Measurements from ENCODE around the gene CPNE4.

The CPNE4 gene

GRCh38 chr3:131795390-131796090 is 239.3 kb downstream of the CPNE4 start:
- no peak for DNase-seq

- DNase-seq = peak; percentile 37
Measured at GRCh38 chr3:131794766-131795388, 239.9 kb downstream of the CPNE4 start.

GRCh38 chr3:131793870-131794269 is 240.9 kb downstream of the CPNE4 start:
- no peak for DNase-seq

DNA sequence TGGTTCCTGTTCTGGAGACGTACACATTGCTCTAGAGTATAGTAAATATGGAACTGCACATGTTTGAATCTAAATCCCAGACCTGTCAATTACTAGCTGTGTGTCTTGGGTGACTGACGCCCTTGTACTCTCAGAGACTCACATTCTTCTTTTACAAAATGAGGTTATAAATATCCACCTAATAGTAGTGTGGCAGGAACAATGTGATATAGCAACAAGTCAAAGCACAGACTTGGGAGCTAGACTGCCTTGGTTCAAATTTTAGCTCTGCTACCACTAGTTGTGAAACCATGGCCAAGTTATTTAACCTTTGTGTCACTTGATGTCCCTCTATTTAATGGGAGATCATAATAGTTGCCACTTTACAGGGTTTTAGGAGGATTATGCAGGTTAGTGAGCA is 245.6 kb downstream of the CPNE4 start:
- no peak for DNase-seq

GRCh38 chr3:131786386-131786785 is 248.4 kb downstream of the CPNE4 start:
- DNase-seq = no peak

DNA sequence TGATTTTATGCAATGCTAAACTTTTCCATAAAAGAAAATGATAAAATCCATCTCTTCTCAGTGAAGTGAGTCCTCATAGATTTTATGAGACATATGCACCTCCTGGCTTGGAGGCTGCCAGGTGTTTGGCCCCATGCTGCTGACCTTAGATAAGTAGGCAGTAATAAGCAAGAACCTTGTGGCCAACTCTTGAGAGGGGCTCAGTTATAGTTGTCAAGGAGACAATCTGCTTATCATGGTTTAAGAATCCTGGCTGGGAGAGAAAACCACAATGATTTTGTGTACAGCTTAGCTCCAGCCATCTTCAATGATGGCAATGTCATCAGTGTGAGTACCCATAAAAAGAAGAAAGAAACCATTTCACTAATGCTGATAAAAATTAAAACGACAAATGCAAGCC is 252.1 kb downstream of the CPNE4 start:
- DNase-seq = no peak

DNA sequence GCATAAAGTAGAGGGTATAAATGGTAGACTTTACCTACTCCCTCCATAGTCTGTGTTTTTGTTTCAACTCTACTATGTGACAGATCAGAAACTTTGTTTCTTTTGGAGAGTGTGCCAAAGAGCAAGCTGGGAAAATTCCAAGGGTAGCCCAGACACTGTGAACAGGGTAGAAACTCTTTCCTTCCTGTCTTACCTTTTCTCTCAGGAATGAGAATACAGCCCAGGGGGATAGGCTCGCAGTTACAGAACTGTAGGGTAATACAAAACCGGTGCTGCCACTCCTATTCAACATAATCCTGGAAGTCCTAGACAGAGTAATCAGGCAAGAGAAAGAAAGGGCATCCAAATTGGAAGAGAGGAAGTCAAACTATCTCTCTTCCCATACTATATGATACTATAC is 256.3 kb downstream of the CPNE4 start:
- DNase-seq = no peak

DNA sequence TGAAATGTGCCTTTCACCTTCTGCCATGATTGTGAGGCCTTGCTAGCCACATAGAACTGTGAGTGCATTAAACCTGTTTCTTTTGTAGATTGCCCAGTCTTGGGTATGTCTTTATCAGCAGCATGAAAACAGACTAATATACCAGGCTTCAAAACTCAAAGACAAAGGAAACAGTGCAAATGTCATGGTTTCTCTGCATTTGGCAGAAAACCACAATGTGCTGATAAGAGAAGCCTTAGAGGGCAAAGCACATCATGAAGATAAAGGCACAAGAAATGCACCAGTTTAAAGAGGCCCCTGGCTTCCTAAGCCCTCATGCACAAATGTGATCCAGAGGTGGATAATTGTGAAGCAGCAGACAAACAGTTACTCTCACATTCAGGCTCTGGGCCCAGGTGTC is 259.2 kb downstream of the CPNE4 start:
- DNase-seq = no peak

DNA sequence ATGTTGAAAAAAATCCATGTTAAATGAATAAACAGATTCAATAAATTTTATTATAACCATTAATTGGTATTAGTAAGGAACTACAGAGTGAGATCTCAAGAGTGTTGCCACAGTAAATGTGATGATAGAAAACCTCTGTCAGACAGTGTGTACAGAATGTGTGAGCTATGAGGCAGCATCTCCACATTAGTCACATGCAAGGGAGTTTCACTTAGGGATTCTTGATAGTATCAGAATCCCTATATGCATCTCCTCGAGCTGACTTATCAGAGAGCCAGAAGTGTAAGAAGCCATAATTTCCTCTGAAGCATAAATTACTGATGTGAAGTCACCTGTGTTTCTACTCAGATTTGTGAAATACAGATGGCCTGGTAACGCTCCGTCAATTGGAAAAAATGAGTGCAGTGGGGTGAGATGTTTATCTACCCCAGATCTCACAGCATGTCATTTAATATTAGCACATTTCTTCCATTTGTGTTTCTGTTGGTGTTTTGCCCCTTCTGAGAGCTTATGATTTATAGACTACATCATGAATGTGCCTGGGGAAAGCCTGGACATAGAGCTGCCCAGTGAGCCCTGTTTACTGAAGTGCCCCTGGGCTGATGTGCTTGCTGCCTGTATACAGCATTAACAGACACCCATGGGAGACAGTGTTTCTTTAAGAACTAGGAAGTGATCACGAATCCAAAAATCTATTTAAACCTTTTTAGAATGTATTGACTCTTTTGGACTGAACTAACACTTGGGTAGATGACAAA is 262.4 kb downstream of the CPNE4 start:
- no peak for DNase-seq

- DNase-seq = no peak
Measured at GRCh38 chr3:131762981-131763564, 271.7 kb downstream of the CPNE4 start.

DNA sequence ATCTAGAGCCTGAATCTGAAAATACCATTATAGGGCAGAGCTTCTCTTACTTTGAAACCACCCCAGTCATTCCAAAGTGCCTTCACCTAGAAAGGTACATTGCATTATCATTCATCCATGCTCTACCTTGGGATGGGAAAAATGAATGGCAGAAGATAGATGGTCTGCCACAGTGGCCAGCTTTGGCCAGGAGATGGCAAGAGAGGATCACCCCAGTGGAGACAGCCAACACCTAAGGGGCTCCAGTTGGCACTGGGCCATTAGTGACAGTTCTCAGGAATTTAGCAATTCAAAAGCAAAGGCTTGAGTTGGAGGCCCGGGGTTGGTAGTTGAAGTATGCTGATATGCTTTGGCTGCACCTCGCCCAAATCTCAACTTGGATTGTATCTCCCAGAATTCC is 278.4 kb downstream of the CPNE4 start:
- no peak for DNase-seq

- no peak for DNase-seq
Measured at GRCh38 chr3:131755380-131755779, 279.4 kb downstream of the CPNE4 start.

GRCh38 chr3:131750256-131750655 is 284.6 kb downstream of the CPNE4 start:
- DNase-seq = no peak

DNA sequence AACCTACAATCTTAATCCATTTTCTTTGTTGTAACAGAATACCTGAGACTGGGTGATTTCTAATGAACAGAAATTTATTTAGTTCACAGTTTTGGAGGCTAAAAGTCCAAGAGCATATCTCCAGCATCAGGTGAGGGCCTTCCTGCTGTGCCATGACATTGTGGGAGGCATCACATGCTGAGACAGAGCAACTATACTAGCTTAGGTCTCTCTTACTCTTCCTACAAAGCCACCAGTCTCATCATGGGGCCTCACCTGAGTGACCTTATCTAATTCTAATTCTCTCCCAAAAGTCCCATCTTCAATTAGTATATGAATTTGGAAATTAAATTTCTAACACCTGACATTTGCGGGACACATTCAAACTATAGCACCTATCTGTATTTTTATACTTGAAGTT is 285.0 kb downstream of the CPNE4 start:
- no peak for DNase-seq

GRCh38 chr3:131747466-131747865 is 287.3 kb downstream of the CPNE4 start:
- no peak for DNase-seq

- DNase-seq = no peak
Measured at GRCh38 chr3:131744765-131745164, 290.0 kb downstream of the CPNE4 start.

DNA sequence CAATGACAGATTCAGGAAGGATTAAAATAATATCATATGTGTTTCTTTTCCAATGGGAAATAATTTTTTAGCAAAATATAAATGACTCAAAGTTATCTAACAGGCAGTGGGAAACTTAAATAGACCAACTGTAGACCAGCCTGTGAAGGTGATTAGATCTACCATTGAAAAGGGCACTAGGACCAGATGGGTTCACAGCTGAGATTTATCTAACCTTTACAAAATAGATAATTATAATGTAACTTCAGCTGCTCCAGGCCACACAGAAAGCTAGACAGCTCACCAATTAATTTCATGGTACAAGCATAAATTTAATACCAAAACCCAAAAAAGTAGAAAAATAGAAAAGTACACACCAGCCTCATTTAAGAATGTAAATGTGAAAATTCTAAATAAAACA is 291.7 kb downstream of the CPNE4 start:
- DNase-seq = no peak

- no peak for DNase-seq
Measured at GRCh38 chr3:131739211-131739610, 295.6 kb downstream of the CPNE4 start.

DNA sequence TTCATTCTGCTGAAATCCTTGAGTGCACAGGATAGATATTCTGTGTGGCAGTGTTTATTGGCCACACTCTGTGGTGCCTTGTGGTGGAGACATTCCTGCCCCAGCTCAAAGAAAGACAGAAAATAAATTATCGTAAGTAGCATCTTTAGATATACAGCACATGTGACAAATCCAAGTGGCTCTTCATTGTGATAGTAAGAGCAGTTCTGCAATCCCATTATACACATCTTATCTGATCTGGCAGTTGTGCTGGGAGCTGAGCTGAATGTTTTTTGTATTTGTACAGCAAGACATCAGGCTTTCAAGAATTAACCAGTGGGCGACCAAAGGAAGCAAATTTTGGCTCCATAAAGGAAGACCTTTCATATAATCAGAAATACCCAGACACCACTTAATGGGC is 296.7 kb downstream of the CPNE4 start:
- no peak for DNase-seq

DNA sequence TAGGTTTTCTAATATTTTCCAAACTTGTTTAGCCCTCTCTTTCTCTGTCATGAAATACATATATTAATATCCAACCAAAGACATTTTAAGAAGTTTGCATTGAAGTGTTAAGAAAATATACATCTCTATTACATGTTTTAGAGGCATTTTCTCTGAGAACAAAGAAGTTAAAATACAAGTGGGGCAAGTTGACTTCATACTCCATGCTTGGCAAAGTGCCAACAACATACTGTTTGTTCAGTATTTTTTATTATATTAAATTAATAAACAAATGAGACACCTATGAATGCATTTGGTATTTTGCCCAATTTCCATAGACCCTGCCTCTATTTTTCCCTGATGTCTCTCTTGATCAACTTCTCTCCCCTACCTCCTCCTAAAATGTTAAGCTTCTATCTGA is 299.3 kb downstream of the CPNE4 start:
- no peak for DNase-seq

DNA sequence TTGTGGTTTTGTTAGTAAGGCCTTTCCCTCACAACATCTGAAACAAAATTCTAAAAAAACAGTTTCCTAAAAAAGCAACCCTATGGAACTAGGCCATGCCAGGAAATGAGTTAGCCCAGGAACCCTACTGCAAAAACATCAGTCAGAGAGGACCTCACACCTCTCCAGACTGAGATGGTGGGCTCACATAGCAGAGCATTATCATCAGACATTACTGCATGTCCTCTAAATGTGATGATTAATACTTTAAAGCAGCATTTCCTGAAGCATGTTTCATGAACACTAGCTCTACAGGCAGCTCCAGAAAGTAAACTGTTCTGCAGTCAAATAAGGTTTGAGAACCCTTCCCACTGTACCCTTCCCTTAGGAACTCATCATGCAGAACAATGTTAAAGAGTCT is 299.7 kb downstream of the CPNE4 start:
- DNase-seq = no peak

DNA sequence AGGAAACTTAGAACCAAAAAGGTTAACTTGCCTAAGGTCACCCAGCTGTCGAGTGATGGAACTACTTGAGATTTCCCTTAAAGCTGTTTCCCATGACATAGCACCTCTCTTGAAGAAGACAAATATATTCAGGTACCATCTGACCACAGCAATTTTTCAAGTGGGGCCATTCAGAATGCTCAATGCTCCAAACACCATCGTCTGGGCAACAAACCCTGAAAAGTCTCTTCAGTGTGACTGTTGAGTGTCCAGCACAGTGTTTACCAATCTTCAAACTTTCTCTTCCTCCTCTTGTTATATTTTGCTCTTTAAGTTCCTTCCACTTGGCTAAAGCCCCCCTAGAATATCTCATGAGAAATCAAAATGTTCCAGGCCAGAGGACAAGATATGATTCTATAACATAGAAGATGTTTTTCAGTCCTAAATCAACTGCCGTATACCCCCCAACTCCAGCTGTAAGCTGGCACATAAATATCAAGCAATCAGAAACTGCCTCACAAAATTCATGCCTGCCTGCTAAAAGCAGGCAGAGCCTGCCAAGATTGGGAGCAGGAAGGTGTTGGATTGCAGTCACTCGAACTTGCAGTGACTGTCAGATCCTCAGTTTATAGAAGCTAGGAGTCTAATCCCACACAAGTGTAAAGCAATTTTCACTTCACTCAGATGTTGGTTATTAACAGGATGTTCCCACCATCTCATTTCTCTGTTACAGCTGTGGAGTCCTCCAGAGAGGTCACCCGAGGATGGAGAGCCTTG is 301.6 kb downstream of the CPNE4 start:
- no peak for DNase-seq

DNA sequence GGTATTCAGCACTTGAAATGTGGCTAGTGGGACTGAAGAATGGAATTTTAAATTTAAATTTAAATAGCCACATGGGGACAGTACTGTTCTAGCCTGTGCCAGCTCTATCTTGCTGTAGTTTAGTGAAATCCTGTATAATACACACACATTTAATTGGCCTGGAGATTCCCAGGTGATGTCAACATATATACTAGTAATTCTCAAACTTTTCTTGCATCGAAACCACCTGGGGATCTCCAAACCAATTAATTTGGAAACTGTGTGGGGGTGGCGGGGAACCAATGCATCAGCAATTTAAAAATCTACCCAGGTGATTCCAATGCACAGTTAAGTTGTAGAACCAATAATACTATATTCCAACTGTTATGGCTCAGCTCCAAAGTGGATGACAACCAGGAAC is 303.1 kb downstream of the CPNE4 start:
- DNase-seq = no peak
